GM18873 (cell line): Measurements from ENCODE around the gene PANX1.
"Not testable (repeated sequence)": the region's sequence is repeated elsewhere in the genome, so short reads cannot be mapped to it uniquely, and the experiment has no call there.

ENCODE experiments used
- ATAC-seq: cut with Tn5 transposase; IDR thresholded peaks from one replicate; pipeline ENCODE4 v1.9.1; 2021; ENCODE audit warnings: mild to moderate bottlenecking, moderate library complexity, moderate number of reproducible peaks; ENCODE audit not compliant: unreplicated experiment, low FRiP score

The PANX1 gene

GRCh38 chr11:94147433-94147845 is 18.8 kb downstream of the PANX1 start:
- no peak for ATAC-seq

- no peak for ATAC-seq
Measured at GRCh38 chr11:94148189-94148588, 19.5 kb downstream of the PANX1 start.

GRCh38 chr11:94149431-94150017 is 20.9 kb downstream of the PANX1 start:
- no peak for ATAC-seq

DNA sequence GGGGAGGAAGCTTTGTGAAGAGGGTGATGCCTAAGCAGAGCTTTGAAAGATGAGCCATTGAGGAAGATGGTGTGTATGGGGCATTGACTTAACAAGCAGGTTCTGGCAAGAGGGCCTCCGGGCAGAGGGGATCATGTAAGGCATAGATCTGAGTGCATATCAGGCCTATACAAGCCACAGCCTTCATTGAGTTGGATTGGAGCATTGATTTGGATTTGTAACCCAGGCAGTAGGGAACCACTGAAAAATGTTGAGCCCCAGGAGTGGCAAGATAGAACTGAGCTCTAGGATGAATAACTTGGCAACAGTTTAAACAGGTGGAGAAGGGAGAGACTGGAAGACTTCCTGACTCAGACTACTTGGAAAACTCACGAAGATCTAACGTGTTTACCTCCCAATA is 21.4 kb downstream of the PANX1 start:
- ATAC-seq: no peak

- ATAC-seq: no peak
Measured at GRCh38 chr11:94150704-94151685, 22.4 kb downstream of the PANX1 start.

GRCh38 chr11:94151903-94152677 is 23.4 kb downstream of the PANX1 start:
- no peak for ATAC-seq

- no peak for ATAC-seq
Measured at GRCh38 chr11:94152678-94153065, 24.0 kb downstream of the PANX1 start.

GRCh38 chr11:94153320-94153719 is 24.7 kb downstream of the PANX1 start:
- ATAC-seq: no peak

- no peak for ATAC-seq
Measured at GRCh38 chr11:94154095-94154856, 25.6 kb downstream of the PANX1 start.

DNA sequence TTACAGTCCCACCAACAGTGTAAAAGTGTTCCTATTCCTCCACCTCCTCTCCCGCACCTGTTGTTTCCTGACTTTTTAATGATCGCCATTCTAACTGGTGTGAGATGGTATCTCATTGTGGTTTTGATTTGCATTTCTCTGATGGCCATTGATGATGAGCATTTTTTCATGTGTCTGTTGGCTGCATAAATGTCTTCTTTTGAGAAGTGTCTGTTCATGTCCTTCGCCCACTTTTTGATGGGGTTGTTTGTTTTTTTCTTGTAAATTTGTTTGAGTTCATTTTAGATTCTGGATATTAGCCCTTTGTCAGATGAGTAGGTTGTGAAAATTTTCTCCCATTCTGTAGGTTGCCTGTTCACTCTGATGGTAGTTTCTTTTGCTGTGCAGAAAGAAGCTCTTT is 28.7 kb downstream of the PANX1 start:
- ATAC-seq: not testable (repeated sequence)

DNA sequence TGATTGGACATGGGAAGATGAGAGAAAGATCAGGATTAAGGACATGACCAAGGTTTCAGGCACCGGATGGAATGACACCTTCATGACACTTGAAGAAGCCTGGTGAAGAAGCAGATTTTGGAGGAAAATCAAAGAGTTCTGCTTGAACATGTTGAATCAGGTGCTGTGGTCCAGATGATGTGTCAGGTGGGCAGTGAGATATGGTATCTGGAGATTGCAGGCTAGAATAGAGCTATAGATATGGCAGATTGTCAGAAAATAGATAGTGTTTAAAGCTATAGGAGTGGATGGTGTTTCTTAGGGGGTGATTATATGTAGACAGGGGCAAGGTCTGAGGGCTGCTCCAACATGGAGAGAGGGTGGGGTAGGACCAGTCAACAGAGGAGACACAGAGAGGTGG is 40.2 kb downstream of the PANX1 start:
- ATAC-seq: no peak

- ATAC-seq: no peak
Measured at GRCh38 chr11:94169516-94169915, 40.9 kb downstream of the PANX1 start.

- ATAC-seq: no peak
Measured at GRCh38 chr11:94169930-94170545, 41.4 kb downstream of the PANX1 start.

GRCh38 chr11:94170953-94171352 is 42.3 kb downstream of the PANX1 start:
- no peak for ATAC-seq

- no peak for ATAC-seq
Measured at GRCh38 chr11:94171693-94172440, 43.2 kb downstream of the PANX1 start.

DNA sequence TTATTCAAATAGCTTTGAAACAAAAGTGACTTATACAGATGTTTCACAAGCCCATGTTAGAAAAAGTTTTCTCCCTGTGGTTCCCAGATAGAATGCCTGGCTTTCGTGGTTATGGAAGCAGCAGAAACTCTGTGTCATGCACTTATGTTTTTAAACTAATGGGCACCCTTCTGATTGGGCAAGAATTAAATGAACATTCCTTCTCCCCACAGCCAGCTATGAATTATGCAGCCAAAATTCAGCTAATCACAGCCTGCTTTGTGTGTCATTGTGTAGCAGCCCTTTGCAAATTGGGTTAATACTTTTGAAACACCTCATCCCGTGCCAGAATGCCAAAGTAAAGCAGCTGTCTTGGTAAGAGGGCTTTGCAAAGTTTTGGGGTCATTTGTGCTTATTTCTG is 46.9 kb downstream of the PANX1 start:
- no peak for ATAC-seq

DNA sequence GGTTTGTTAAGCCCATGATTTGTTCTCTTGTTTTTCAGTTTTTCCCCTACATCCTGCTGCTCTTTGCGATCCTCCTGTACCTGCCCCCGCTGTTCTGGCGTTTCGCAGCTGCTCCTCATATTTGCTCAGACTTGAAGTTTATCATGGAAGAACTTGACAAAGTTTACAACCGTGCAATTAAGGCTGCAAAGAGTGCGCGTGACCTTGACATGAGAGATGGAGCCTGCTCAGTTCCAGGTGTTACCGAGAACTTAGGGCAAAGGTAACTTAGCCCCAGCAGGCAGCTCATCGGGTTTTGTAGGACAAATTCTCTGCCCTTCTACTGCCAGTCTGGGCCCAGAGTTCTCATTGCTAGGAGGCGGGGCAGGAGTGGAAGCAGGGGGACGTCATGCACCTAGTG is 49.7 kb downstream of the PANX1 start:
- no peak for ATAC-seq

GRCh38 chr11:94179696-94180095 is 51.1 kb downstream of the PANX1 start:
- ATAC-seq: no peak

GRCh38 chr11:94181526-94181925 is 52.9 kb downstream of the PANX1 start:
- no peak for ATAC-seq
